Stomach (tissue), 9 donors: ENCODE data around the gene JMJD1C. TPM values are rescaled to one million over a fixed set of nuclear protein-coding genes. Genes with fewer than 3 reads are reported as not detected.
"Not testable (repeated sequence)": the region's sequence is repeated elsewhere in the genome, so short reads cannot be mapped to it uniquely, and the experiment has no call there.

Experiments
- DNase-seq, 2 donors: peaks; one replicate each; pipeline versions ENCODE4 v3.0.0 to v3.0.0-alpha.2; 2013 to 2019
- H3K27ac ChIP-seq, 5 donors: fragments of 200-600 bp in 4 of 5; sonication (generic) in 4 of 5; one replicate each; pipeline ENCODE4 v1.5.1; 2013 to 2019; ENCODE audit warnings: mild to moderate bottlenecking in 1 of 5, moderate library complexity in 1 of 5
- H3K27me3 ChIP-seq, 3 donors: fragments of 200-600 bp; sonication (generic); one replicate each; pipeline ENCODE4 v1.5.1; 2017 to 2019; ENCODE audit warnings: mixed run types in 1 of 3
- H3K36me3 ChIP-seq, 4 donors: fragments of 200-600 bp; sonication (generic); 1 replicate in 3 of 4; 2 replicates in 1 of 4; pipeline ENCODE4 v1.5.1; 2016 to 2019
- H3K4me1 ChIP-seq, 4 donors: fragments of 200-600 bp; sonication (generic); one replicate each; pipeline ENCODE4 v1.5.1; 2016 to 2019
- H3K4me3 ChIP-seq, 4 donors: fragments of 200-600 bp; sonication (generic) in 3 of 4; one replicate each; pipeline ENCODE4 v1.5.1; 2016 to 2019; ENCODE audit warnings: mild to moderate bottlenecking in 1 of 4
- H3K9me3 ChIP-seq, 4 donors: fragments of 200-600 bp; sonication (generic); one replicate each; pipeline ENCODE4 v1.5.1; 2016 to 2019
- CTCF ChIP-seq, 7 experiments: fragments of 450-650 bp in 4 of 7; fragments of 200-600 bp in 3 of 7; sonication (generic) in 3 of 7; IDR thresholded peaks; one replicate each; pipeline ENCODE4 v1.5.1; 2016 to 2019; ENCODE audit warnings: antibody characterized with exemption in 7 of 7, control low read depth in 2 of 7, mild to moderate bottlenecking in 1 of 7
- EP300 ChIP-seq: sonication (generic); formaldehyde crosslinking; IDR thresholded peaks from one replicate; pipeline ENCODE4 v1.6.1; 2017; ENCODE audit warnings: antibody characterized with exemption
- POLR2A ChIP-seq, 4 donors: fragments of 450-650 bp; IDR thresholded peaks; one replicate each; pipeline ENCODE4 v1.6.1; 2016; ENCODE audit warnings: antibody characterized with exemption in 4 of 4, control low read depth in 2 of 4, mild to moderate bottlenecking in 1 of 4, moderate library complexity in 1 of 4
- POLR2AphosphoS5 ChIP-seq, 3 donors: sonication (generic); formaldehyde crosslinking; IDR thresholded peaks; one replicate each; pipeline ENCODE4 v1.6.1; 2016; ENCODE audit warnings: antibody characterized with exemption in 3 of 3
- WGBS, 5 donors: extraction: QIAGEN DNeasy Blood & Tissue Kit in 3 of 5; methylation state at CpG; one replicate each; pipeline versions ENCODE4 v1.1.5 to v1.1.7; 2013 to 2018; 5-methylcytosine and 5-hydroxymethylcytosine counted together
- intact Hi-C: fragments of 100-400 bp; cut with DNase I; formaldehyde crosslinking; loops from one replicate; pipeline ENCODE4 v1.15.1; 2023; ENCODE audit warnings: low total_unique reads
- polyA plus RNA-seq, 3 donors: library from polyadenylated mRNA; stranded (reverse); fragments of 200-250 nt; gene quantifications; one replicate each; pipeline ENCODE4 v1.2.3, GENCODE V29; 2013
- total RNA-seq, 5 donors: library from RNA; depleted of rRNA; stranded (reverse); fragments of >200 nt; gene quantifications; one replicate each; pipeline versions ENCODE4 v1.1.0 to v1.2.3, GENCODE V29; 2014 to 2016
- donor health status: healthy with polysubstance abuse.
- donor health status: Bipolar disorder and iron deficiency.
- donor health status: healthy.

The JMJD1C gene
- total and polyA plus RNA-seq, 8 donors = 13.6 to 235 (median 33.5) TPM

DNA sequence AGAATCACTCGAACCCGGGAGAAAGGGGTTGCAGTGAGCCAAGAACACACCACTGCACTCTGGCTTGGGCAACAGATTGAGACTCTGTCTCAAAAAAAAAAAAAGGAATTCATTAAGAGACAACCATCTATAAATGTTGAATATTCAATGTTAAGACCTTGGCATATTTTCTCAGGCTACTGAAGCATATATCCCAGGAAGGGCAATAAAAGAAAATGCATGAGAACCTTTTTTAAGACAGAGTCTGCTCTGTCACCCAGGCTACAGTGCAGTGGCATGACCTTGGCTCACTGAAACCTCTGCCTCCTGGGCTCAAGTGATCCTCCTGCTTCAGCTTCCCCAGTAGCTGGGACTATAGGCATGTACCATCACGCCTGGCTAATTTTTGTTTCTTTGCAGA, 165.0 kb downstream of the JMJD1C start:
- 97 to 99% (median 98%) methylated on average over 3 of the region's 3 CpGs for WGBS, 5 donors
- no peak overlapping the region for H3K4me3 ChIP-seq

GRCh38 chr10:63297941-63298340, 167.8 kb downstream of the JMJD1C start:
- WGBS, 5 donors = 95 to 98% (median 97%) methylated on average over 7 to 8 of the region's 8 CpGs
- TF ChIP-seq CTCF (IDR thresholded peaks at IDR 0.05) (no peak), EP300 (no peak), POLR2A (IDR thresholded peaks at IDR 0.05) (no peak), POLR2AphosphoS5 (IDR thresholded peaks at IDR 0.05) (no peak)

More for the DNA sequence above, 165.0 kb downstream of the JMJD1C start:
- H3K27me3 ChIP-seq = no peaks in the 10 kb centered on the region
- H3K9me3 ChIP-seq = no peaks in the 10 kb centered on the region
- DNase-seq = no peak
- no peak overlapping the region for H3K27ac ChIP-seq
- intact Hi-C loops = no loop called here
- peaks cover 0 to 11% (median 5%) of the 10 kb centered on the region in 4 donors for H3K4me1 ChIP-seq
- no peak for TF ChIP-seq CTCF (IDR thresholded peaks at IDR 0.05)
- no peaks in the 10 kb centered on the region for H3K36me3 ChIP-seq

DNA sequence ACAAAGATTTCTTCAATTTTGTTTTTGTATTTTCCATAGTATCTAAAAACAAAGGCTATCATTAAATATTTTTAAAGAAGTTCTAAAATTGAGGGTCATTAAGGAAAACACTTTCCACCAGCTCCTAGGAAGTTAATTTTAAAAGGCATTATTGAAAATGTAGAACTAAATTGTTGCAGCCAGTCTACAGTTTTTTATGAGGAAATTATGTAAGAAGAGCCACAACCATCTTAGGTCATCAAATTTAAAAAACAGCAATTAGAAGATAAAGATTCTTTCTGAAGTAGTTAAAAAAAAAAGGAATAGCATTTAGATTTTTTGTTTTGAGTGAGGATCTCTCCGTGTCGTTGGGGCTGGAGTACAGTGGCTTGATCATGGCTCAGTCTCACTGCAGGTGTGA, 171.0 kb downstream of the JMJD1C start:
- Histone ChIP-seq H3K27me3 (no peaks in the 10 kb centered on the region), H3K36me3 (no peaks in the 10 kb centered on the region), H3K9me3 (no peaks in the 10 kb centered on the region), H3K27ac (no peak overlapping the region), H3K4me3 (no peak overlapping the region), H3K4me1 (no peaks in the 10 kb centered on the region)
- TF ChIP-seq POLR2AphosphoS5 (IDR thresholded peaks at IDR 0.05) = no peak
- no peak for TF ChIP-seq POLR2A (IDR thresholded peaks at IDR 0.05)
- TF ChIP-seq CTCF (IDR thresholded peaks at IDR 0.05) = no peak
- no peak for TF ChIP-seq EP300
- intact Hi-C loops = no loop called here
- 74 to 96% (median 86%) methylated on average over 2 of the region's 2 CpGs for WGBS, 5 donors
- no peak for DNase-seq

More at GRCh38 chr10:63297941-63298340, 167.8 kb downstream of the JMJD1C start:
- no peak for DNase-seq
- Histone ChIP-seq H3K4me3 (no peak overlapping the region), H3K27me3 (no peaks in the 10 kb centered on the region), H3K36me3 (no peaks in the 10 kb centered on the region), H3K27ac (no peak overlapping the region), H3K9me3 (no peaks in the 10 kb centered on the region), H3K4me1 (peaks cover 0 to 11% (median 5%) of the 10 kb centered on the region in 4 donors)
- intact Hi-C loops = no loop called here

- WGBS, 5 donors = 77 to 89% (median 87%) methylated on average over 4 of the region's 4 CpGs
- H3K36me3 ChIP-seq, DNase-seq, intact Hi-C loops, H3K4me1 ChIP-seq, H3K9me3 ChIP-seq, H3K4me3 ChIP-seq, H3K27me3 ChIP-seq, H3K27ac ChIP-seq: not testable (repeated sequence)
These were observed 172.9 kb downstream of the JMJD1C start for GRCh38 chr10:63292847-63293246.

GRCh38 chr10:63288170-63288569, 177.6 kb downstream of the JMJD1C start:
- H3K27ac ChIP-seq = no peak overlapping the region
- H3K9me3 ChIP-seq = no peaks in the 10 kb centered on the region
- intact Hi-C loops = no loop called here
- no peaks in the 10 kb centered on the region for H3K36me3 ChIP-seq
- peaks cover 0 to 22% (median 6%) of the 10 kb centered on the region in 4 donors for H3K4me1 ChIP-seq
- DNase-seq = no peak
- no peaks in the 10 kb centered on the region for H3K27me3 ChIP-seq
- WGBS, 5 donors = 93 to 100% (median 98%) methylated on average over 1 of the region's 1 CpG
- no peak overlapping the region for H3K4me3 ChIP-seq
- TF ChIP-seq POLR2A (IDR thresholded peaks at IDR 0.05) = no peak
- no peak for TF ChIP-seq EP300
- no peak for TF ChIP-seq CTCF (IDR thresholded peaks at IDR 0.05)
- TF ChIP-seq POLR2AphosphoS5 (IDR thresholded peaks at IDR 0.05) = no peak
